Measurements from ENCODE around the gene SH3TC1.

- no peak for TF ChIP-seq CTCF (optimal IDR thresholded peaks at IDR 0.05 in 1 of 3, IDR thresholded peaks at IDR 0.05 in 1 of 3, conservative IDR thresholded peaks at IDR 0.05 in 1 of 3; ENCODE audit: extremely low read depth in 1 of 3, insufficient read depth in 2 of 3, low read length in 3 of 3)
- no peak for TF ChIP-seq EZH2 (IDR thresholded peaks at IDR 0.05; ENCODE audit: low read length)
Observed at GRCh38 chr4:8179074-8179473, 20.0 kb upstream of the SH3TC1 start.

Data from keratinocyte (primary cell).